GM12878 (cell line): ENCODE data around the gene SCN4A. TPM values are rescaled to one million over a fixed set of nuclear protein-coding genes. Genes with fewer than 3 reads are reported as not detected.

ENCODE experiments used
- ATAC-seq: fragments of 200-7000 bp; cut with Tn5 transposase; 3 replicates; pipeline ENCODE4 v1.9.1; 2020; ENCODE audit warnings: mild to moderate bottlenecking, moderate library complexity
- BruUV-seq: library from RNA; stranded (reverse); fragments of 400-500 nt; replicated peaks from 2 replicates; lab custom pipeline; 2021; lab: Mats Ljungman, UMichigan
- CTCF ChIA-PET: fragments of 300-600 bp; sonication (Branson Sonifier 250); formaldehyde crosslinking; extraction: SDS; loops from one replicate; lab custom pipeline; 2021; ENCODE audit warnings: inconsistent platforms; lab: Yijun Ruan, JAX
- POLR2A ChIA-PET: fragments of 350-600 bp; formaldehyde crosslinking; extraction: SDS; loops from one replicate; lab custom pipeline; 2021; ENCODE audit warnings: inconsistent platforms; lab: Charles Lee
- RAD21 ChIA-PET: fragments of 300-600 bp; sonication (Branson Sonifier 250); formaldehyde crosslinking; loops from one replicate; lab custom pipeline; 2023; ENCODE audit warnings: antibody characterized with exemption; ENCODE audit not compliant: unreplicated experiment; lab: Charles Lee
- SMC1A ChIA-PET: fragments of 300-600 bp; sonication (Branson Sonifier 250); formaldehyde crosslinking; loops from one replicate; lab custom pipeline; 2023; ENCODE audit not compliant: unreplicated experiment, uncharacterized antibody; lab: Charles Lee
- DNase-seq: peaks from one replicate; pipeline ENCODE4 v3.0.0-alpha.2; 2011; ENCODE audit warnings: low read depth, low spot score
- FAIRE-seq: peaks from 3 replicates; lab custom pipeline; 2011; peaks lifted over from hg19 to GRCh38; lab: Jason Lieb, UNC
- H2AFZ ChIP-seq: 2 replicates; pipeline ENCODE4 v1.6.0; 2011; ENCODE audit warnings: low read depth, low read length, control low read depth; ENCODE audit not compliant: control insufficient read depth
- H3K27ac ChIP-seq: 2 replicates; pipeline ENCODE4 v1.5.1; 2011; ENCODE audit warnings: control low read depth; ENCODE audit not compliant: control insufficient read depth, insufficient read depth
- H3K27me3 ChIP-seq, 2 experiments: replicated peaks in 1 of 2; 2 replicates each; pipeline versions ENCODE4 v1.6.0 to v1.6.1; 2011; ENCODE audit warnings: low read length in 1 of 2; ENCODE audit not compliant: control insufficient read depth in 2 of 2, insufficient read depth in 2 of 2
- H3K36me3 ChIP-seq, 2 experiments: 2 replicates each; pipeline ENCODE4 v1.5.1; 2011; ENCODE audit warnings: low read length in 1 of 2; ENCODE audit not compliant: control insufficient read depth in 2 of 2, insufficient read depth in 2 of 2
- H3K4me1 ChIP-seq: 2 replicates; pipeline ENCODE4 v1.6.1; 2011; ENCODE audit warnings: mild to moderate bottlenecking, low read length, moderate library complexity, mixed read lengths; ENCODE audit not compliant: control insufficient read depth, insufficient read depth
- H3K4me2 ChIP-seq: 2 replicates; pipeline ENCODE4 v1.6.0; 2011; ENCODE audit warnings: control low read depth; ENCODE audit not compliant: control insufficient read depth, insufficient read depth
- H3K4me3 ChIP-seq: fragments of 200-600 bp; sonication (generic); 2 replicates; pipeline ENCODE4 v1.5.1; 2016
- H3K79me2 ChIP-seq: 2 replicates; pipeline ENCODE4 v1.6.0; 2011; ENCODE audit warnings: low read length; ENCODE audit not compliant: control insufficient read depth, insufficient read depth
- H3K9ac ChIP-seq: 2 replicates; pipeline ENCODE4 v1.8.0; 2011; ENCODE audit warnings: low read length, control low read depth, mixed read lengths; ENCODE audit not compliant: control insufficient read depth, insufficient read depth
- H3K9me3 ChIP-seq: replicated peaks from 3 replicates; pipeline ENCODE4 v1.5.1; 2011; ENCODE audit warnings: mild to moderate bottlenecking, low read length; ENCODE audit not compliant: control insufficient read depth, insufficient read depth
- H4K20me1 ChIP-seq: 2 replicates; pipeline ENCODE4 v1.6.0; 2011; ENCODE audit not compliant: control insufficient read depth, insufficient read depth
- BCL11A ChIP-seq: IDR thresholded peaks from 2 replicates; pipeline ENCODE4 v1.6.1; 2011; ENCODE audit warnings: low read depth, low read length
- BMI1 ChIP-seq: fragments of 450-650 bp; IDR thresholded peaks from 2 replicates; pipeline ENCODE4 v1.6.1; 2016; ENCODE audit warnings: mild to moderate bottlenecking, moderate library complexity, borderline replicate concordance
- CBX5 ChIP-seq: sonication (generic); IDR thresholded peaks from 2 replicates; pipeline ENCODE4 v1.6.1; 2016; ENCODE audit warnings: low read depth, moderate library complexity, mild to moderate bottlenecking, inconsistent platforms
- E2F8 ChIP-seq: fragments of 450-650 bp; IDR thresholded peaks from 2 replicates; pipeline ENCODE4 v1.6.1; 2018; ENCODE audit warnings: mild to moderate bottlenecking, low read depth, moderate library complexity; ENCODE audit not compliant: partially characterized antibody
- MYC ChIP-seq: IDR thresholded peaks from 2 replicates; pipeline ENCODE4 v1.6.1; 2011; ENCODE audit warnings: mild to moderate bottlenecking, low read length, moderate library complexity, inconsistent platforms; ENCODE audit not compliant: insufficient read depth, insufficient replicate concordance, insufficient read length, severe bottlenecking
- NR2C2 ChIP-seq: IDR thresholded peaks from 2 replicates; pipeline ENCODE4 v1.6.1; 2011; ENCODE audit warnings: borderline replicate concordance, low read depth; ENCODE audit not compliant: control insufficient read depth, insufficient read length
- POLR2A ChIP-seq: IDR thresholded peaks from 2 replicates; pipeline ENCODE4 v1.6.1; 2011; ENCODE audit warnings: low read depth, mild to moderate bottlenecking, low read length
- SREBF1 ChIP-seq: IDR thresholded peaks from 2 replicates; pipeline ENCODE4 v1.6.1; 2012; ENCODE audit warnings: mild to moderate bottlenecking, low read length
- ZNF24 ChIP-seq: fragments of 450-650 bp; IDR thresholded peaks from 2 replicates; pipeline ENCODE4 v1.6.1; 2017; ENCODE audit warnings: antibody characterized with exemption, mild to moderate bottlenecking
- WGBS: methylation state at CpG from one replicate; pipeline ENCODE4 v1.1.6; 2016; ENCODE audit warnings: low lambda C conversion rate; ENCODE audit not compliant: insufficient replicate concordance, insufficient coverage; ENCODE audit errors: missing lambda C conversion rate; 5-methylcytosine and 5-hydroxymethylcytosine counted together
- in situ Hi-C: fragments of 300-500 bp; cut with MboI; formaldehyde crosslinking; loops from 9 replicates; pipeline ENCODE4 v1.14.3; 2018; ENCODE audit warnings: mixed read lengths
- intact Hi-C: fragments of 100-400 bp; cut with micrococcal nuclease; formaldehyde crosslinking; loops from one replicate; pipeline ENCODE4 v1.14.2; 2022; ENCODE audit not compliant: unreplicated experiment
- polyA plus RNA-seq, 11 experiments: library from polyadenylated mRNA; depleted of rRNA in 4 of 11; unstranded in 6 of 11; stranded (reverse) in 5 of 11; fragments of >200 nt; fragmentation: Nextera tagmentation in 4 of 11; fragmentation: Illumina TruSeq in 1 of 11; extraction: Ambion mirVana in 4 of 11; extraction: Trizol in 1 of 11; gene quantifications; 1 replicate in 1 of 11; 2 replicates in 10 of 11; pipeline versions ENCODE4 v1.2.1 to v1.2.3, GENCODE V29; 2011 to 2016; ENCODE audit warnings: inconsistent platforms in 2 of 11, missing spikeins in 2 of 11, low read depth in 1 of 11
- total RNA-seq, 4 experiments: library from RNA; depleted of rRNA in 3 of 4; stranded (reverse); fragments of >200 nt in 3 of 4; fragmentation: Illumina TruSeq in 1 of 4; extraction: Trizol in 1 of 4; gene quantifications; 2 replicates each; pipeline versions ENCODE4 v1.2.1 to v1.2.3, GENCODE V29; 2013 to 2021

Gene SCN4A
- total and polyA plus RNA-seq, 10 of the 15 experiments (the other 5 are each of a cell fraction or from before 2014, with no cell fraction given) = under 0.01 to 0.15 (median 0.07) TPM; not detected in 4

- no peaks in the 10 kb centered on the region for H4K20me1 ChIP-seq
- ChIA-PET RAD21 (no interaction called here), SMC1A (no interaction called here), POLR2A (interaction anchor here (1.8 kb wide), 1 partner anchor 8 kb away, joined by 4 read pairs; no protein-coding TSS in a partner anchor), CTCF (interaction anchor here (0.7 to 1.5 kb wide), 2 partner anchors 9 kb away, joined by 3 to 5 read pairs; partner anchors contain the start of gene CD79B)
- 73% methylated on average over 23 of the region's 23 CpGs for WGBS
- peaks cover 14% of the 10 kb centered on the region for H3K4me1 ChIP-seq
- no peaks in the 10 kb centered on the region; the same call in 2 of the 3 replicates for H3K9me3 ChIP-seq
- H3K4me3 ChIP-seq = no peak overlapping the region
- BruUV-seq = no TSS peak
- DNase-seq (no peak), ATAC-seq (no peak), FAIRE-seq (no peak)
- intact Hi-C loops = no loop called here
- H3K27me3 ChIP-seq = no peaks in the 10 kb centered on the region
- no peak overlapping the region for H3K27ac ChIP-seq
- no peaks in the 10 kb centered on the region for H3K79me2 ChIP-seq
- no peak overlapping the region for H2AFZ ChIP-seq
- no peak overlapping the region for H3K9ac ChIP-seq
- TF ChIP-seq CBX5 = no peak
- no peak for TF ChIP-seq SREBF1
- no peak for TF ChIP-seq POLR2A
- TF ChIP-seq MYC = no peak
- TF ChIP-seq NR2C2 = no peak
- TF ChIP-seq ZNF24 = no peak
- no peak for TF ChIP-seq E2F8
- TF ChIP-seq BCL11A = no peak
- no peak for TF ChIP-seq BMI1
- H3K36me3 ChIP-seq = no peaks in the 10 kb centered on the region
- H3K4me2 ChIP-seq = no peak overlapping the region
- in situ Hi-C loops = no loop called here
Measured at GRCh38 chr17:63941751-63942150, 31.0 kb downstream of the SCN4A start.
